Fibroblast of mammary gland (primary cell): ENCODE results near the gene HTR3A.
"Not testable (repeated sequence)": the region's sequence is repeated elsewhere in the genome, so short reads cannot be mapped to it uniquely, and the experiment has no call there.

ENCODE experiments used
- DNase-seq: peaks from one replicate; pipeline ENCODE4 v3.0.0-alpha.2; 2010; ENCODE audit warnings: low read depth
- H3K4me3 ChIP-seq: 2 replicates; pipeline ENCODE4 v1.5.1; 2011; ENCODE audit warnings: low read depth, mild to moderate bottlenecking, low read length, moderate library complexity; ENCODE audit not compliant: control insufficient read depth
- TF ChIP-seq, protein P1 (sequence below): conservative IDR thresholded peaks from 2 replicates; pipeline ENCODE4 v1.5.1; 2011; ENCODE audit warnings: low read depth, low read length, inconsistent platforms; ENCODE audit not compliant: control insufficient read depth, insufficient read depth

HTR3A gene

GRCh38 chr11:113937918-113938317 is 37.0 kb upstream of the HTR3A start:
- no peak overlapping the region for H3K4me3 ChIP-seq
- no peak for DNase-seq
- TF ChIP-seq, protein P1, sequence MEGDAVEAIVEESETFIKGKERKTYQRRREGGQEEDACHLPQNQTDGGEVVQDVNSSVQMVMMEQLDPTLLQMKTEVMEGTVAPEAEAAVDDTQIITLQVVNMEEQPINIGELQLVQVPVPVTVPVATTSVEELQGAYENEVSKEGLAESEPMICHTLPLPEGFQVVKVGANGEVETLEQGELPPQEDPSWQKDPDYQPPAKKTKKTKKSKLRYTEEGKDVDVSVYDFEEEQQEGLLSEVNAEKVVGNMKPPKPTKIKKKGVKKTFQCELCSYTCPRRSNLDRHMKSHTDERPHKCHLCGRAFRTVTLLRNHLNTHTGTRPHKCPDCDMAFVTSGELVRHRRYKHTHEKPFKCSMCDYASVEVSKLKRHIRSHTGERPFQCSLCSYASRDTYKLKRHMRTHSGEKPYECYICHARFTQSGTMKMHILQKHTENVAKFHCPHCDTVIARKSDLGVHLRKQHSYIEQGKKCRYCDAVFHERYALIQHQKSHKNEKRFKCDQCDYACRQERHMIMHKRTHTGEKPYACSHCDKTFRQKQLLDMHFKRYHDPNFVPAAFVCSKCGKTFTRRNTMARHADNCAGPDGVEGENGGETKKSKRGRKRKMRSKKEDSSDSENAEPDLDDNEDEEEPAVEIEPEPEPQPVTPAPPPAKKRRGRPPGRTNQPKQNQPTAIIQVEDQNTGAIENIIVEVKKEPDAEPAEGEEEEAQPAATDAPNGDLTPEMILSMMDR, result no peak

DNA sequence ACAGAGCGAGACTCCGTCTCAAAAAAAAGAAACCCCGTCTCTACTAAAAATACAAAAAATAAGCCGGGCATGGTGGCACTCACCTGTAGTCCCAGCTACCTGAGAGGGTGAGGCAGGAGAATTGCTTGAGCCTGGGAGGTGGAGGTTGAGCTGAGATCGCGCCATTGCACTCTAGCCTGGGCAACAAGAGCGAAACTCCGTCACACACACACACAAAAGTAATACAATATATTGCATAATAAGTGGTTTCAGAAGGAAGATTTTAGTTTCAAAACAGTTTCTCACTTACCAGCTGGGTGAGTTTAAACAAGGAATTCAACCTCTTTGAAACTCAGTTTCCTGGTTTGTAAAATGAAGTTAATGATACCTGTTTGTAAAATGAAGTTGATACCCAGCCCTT is 32.7 kb upstream of the HTR3A start:
- TF ChIP-seq, protein P1, result no peak
- no peak overlapping the region for H3K4me3 ChIP-seq
- DNase-seq, result no peak

DNA sequence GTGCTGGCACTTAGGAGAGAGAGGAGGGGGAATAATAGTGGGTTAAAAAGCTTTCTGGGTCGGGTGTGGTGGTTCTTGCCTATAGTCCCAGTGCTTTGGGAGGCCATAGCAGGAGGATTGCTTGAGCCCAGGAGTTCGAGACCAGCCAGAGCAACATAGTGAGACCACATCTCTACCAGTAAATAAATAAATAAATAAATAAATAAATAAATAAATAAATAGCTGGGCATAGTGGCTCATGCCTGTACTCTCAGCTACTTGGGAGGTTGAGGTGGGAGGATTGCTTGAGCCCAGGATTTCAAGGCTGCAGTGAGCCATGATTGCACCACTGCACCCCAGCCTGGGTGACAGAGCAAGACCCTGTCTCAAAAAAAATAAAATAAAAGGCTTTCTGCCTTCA is 28.7 kb upstream of the HTR3A start:
- H3K4me3 ChIP-seq, DNase-seq: not testable (repeated sequence)

DNA sequence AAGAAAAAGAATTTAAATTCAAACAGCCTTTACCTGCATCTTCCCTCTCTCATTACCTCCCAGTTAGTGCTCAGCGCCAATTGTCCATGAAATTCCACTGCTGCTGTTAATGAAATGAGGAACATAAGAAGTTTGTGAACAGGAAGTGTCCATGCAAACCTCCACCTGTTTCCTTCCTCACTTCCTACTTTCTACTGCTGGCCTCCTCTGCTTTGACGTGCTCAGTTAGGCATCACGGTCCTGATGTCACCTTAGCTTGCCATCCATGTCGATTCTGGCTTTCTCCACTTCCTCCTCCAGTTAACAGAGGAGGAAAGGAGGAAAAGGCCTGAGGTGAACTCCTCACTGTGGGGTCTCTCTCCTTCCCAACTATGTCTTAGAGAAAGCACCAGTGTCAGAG is 26.9 kb upstream of the HTR3A start:
- TF ChIP-seq, protein P1, result no peak
- no peak overlapping the region for H3K4me3 ChIP-seq
- DNase-seq, result no peak

- no peak overlapping the region for H3K4me3 ChIP-seq
- TF ChIP-seq, protein P1, result no peak
- DNase-seq, result no peak
Observed at GRCh38 chr11:113949891-113950290, 25.0 kb upstream of the HTR3A start.

DNA sequence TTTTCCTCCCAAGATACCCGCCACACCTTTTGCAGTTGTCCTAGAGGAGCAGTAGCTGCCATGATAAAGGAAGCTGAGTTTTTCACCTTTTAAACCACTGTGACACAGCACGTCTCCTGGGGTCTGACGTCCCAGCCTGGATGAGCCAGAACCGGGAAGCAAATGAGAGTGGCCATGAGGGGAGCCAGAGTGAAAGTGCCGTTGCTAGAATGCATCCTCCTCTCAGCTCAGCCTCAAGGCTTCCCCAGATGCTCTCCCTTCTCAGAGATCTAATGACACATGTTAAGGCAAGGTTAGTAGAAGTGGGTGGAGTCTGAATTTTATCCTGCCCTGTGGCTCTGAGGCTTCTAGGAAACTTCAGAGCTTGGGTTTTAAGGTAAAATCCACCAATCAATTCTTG is 23.4 kb upstream of the HTR3A start:
- H3K4me3 ChIP-seq, result no peak overlapping the region
- no peak for DNase-seq
- TF ChIP-seq, protein P1, result no peak

GRCh38 chr11:113952070-113952469 is 22.8 kb upstream of the HTR3A start:
- TF ChIP-seq, protein P1, result no peak
- DNase-seq, result no peak
- no peak overlapping the region for H3K4me3 ChIP-seq
